ENCODE measurements around the gene ELMO1.

- no peak for TF ChIP-seq CTCF (IDR thresholded peaks at IDR 0.05 in 8 of 11, conservative IDR thresholded peaks at IDR 0.05 in 3 of 11)
- TF ChIP-seq POLR2A (IDR thresholded peaks at IDR 0.05): no peak
These were observed 627.0 kb downstream of the ELMO1 start for GRCh38 chr7:36821617-36822016.

Measured in spleen (tissue), 7 donors.